HG03060 (cell line): ENCODE results near the gene CSK.
"Not testable (repeated sequence)": the region's sequence is repeated elsewhere in the genome, so short reads cannot be mapped to it uniquely, and the experiment has no call there.

Source experiments
- ATAC-seq: cut with Tn5 transposase; IDR thresholded peaks from one replicate; pipeline ENCODE4 v1.9.1; 2021; ENCODE audit warnings: low read depth, moderate number of reproducible peaks; ENCODE audit not compliant: unreplicated experiment

The CSK gene

GRCh38 chr15:74781431-74782258 is at the start of gene CSK:
Gene CSK (plus strand): TSS chr15:74782080. CDS start chr15:74798298, 16,218 bp downstream.
- ATAC-seq: no peak

DNA sequence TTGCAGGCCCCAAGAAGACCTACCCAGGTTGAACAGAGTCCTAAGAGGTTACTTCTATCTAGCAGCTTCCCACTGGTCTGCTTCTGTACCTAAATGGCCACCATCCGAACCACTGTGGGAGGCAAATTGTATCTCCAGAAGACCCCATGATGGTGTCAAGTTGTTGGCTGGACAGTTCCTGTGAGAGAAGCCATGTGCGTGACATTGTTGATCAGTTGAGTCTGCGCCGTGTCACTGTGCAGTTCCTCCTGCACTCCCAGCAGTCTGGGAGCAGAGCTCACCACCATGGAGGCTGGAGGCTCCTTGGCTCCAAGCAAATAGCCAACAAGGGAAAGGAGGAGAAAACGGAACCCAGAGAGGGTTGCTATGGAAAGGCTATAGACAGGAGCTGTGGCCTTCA is 49.0 kb upstream of the CSK start:
- ATAC-seq: no peak

GRCh38 chr15:74733269-74733668 is 48.6 kb upstream of the CSK start:
- no peak for ATAC-seq

GRCh38 chr15:74735305-74735704 is 46.6 kb upstream of the CSK start:
- ATAC-seq: no peak

DNA sequence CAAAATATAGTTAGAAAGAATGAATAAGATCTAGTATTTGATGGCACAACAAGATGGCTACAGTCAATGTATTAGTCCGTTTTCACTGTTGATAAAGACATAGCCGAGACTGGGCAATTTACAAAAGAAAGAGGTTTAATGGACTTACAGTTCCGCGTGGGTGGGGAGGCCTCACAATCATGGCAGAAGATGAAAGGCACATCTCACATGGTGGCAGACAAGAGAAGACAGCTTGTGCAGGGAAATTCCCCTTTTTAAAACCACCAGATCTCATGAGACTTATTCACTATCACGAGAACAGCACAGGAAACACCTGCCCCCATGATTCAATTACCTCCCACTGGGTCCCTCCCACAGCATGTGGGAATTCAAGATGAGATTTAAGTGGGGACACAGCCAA is 43.6 kb upstream of the CSK start:
- ATAC-seq: not testable (repeated sequence)

GRCh38 chr15:74742422-74742821 is 39.5 kb upstream of the CSK start:
- ATAC-seq: no peak

GRCh38 chr15:74746389-74746788 is 35.5 kb upstream of the CSK start:
- no peak for ATAC-seq

GRCh38 chr15:74748322-74748946 is 33.4 kb upstream of the CSK start, which contains the start of gene CYP1A2:
Gene CYP1A2 (plus strand): TSS chr15:74748845. CDS start chr15:74749739, 894 bp downstream.
- ATAC-seq: no peak

GRCh38 chr15:74749832-74750231 is 32.0 kb upstream of the CSK start:
- ATAC-seq: no peak

GRCh38 chr15:74750751-74751150 is 31.1 kb upstream of the CSK start:
- ATAC-seq: no peak

GRCh38 chr15:74752011-74752410 is 29.9 kb upstream of the CSK start:
- no peak for ATAC-seq

DNA sequence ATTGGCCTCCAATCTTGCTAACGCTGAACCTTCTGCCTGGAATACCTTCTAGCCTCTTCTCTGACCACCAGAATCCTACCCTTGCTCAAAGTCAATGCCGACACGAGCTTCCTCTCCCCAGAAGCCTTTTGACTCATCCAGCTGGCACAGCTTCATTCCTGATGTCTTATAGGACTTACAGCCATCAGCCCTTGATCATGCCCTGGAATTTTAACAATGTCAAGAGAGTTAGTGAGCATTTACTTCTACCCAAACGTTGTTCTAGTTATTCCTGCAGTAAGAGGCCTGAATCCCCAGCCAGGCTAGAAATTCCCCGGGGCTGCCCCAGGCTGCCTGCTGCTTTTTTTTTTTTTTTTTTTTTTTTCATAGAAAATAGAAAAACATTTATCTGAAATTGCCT is 29.3 kb upstream of the CSK start:
- ATAC-seq: no peak

DNA sequence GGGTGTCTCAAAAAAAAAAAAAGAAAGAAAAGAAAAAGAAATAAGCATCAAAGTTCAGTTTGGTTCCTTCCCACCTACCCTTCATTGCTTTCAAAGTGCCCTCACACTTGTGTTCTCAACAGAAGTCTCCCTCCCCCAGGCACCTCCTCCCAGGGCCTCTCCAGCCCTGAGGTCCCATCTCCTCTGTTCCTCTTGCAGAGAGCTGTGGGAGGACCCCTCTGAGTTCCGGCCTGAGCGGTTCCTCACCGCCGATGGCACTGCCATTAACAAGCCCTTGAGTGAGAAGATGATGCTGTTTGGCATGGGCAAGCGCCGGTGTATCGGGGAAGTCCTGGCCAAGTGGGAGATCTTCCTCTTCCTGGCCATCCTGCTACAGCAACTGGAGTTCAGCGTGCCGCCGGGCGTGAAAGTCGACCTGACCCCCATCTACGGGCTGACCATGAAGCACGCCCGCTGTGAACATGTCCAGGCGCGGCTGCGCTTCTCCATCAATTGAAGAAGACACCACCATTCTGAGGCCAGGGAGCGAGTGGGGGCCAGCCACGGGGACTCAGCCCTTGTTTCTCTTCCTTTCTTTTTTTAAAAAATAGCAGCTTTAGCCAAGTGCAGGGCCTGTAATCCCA is 27.2 kb upstream of the CSK start:
- no peak for ATAC-seq

DNA sequence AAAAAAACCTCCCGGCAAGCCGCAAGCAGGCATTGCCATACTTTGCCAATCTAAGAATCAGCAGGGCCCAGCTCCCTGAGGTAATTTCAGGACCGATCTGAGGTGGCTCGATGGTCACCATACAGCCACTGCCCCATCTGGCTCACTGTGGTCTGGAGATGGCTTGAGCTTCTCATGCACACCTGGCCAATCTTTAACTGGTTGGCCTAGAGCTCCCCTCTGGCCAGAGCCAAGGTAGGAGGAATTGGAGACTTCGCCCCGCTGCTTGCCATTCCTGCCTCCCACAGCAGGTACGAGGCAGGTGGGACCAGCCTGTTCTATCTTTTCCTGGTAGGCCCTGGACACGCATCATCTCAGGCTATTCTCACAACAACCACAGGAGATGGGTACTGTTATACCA is 23.1 kb upstream of the CSK start:
- no peak for ATAC-seq

- ATAC-seq: no peak
Measured at GRCh38 chr15:74762791-74763150, 19.1 kb upstream of the CSK start.

GRCh38 chr15:74763416-74763815 is 18.5 kb upstream of the CSK start:
- no peak for ATAC-seq

DNA sequence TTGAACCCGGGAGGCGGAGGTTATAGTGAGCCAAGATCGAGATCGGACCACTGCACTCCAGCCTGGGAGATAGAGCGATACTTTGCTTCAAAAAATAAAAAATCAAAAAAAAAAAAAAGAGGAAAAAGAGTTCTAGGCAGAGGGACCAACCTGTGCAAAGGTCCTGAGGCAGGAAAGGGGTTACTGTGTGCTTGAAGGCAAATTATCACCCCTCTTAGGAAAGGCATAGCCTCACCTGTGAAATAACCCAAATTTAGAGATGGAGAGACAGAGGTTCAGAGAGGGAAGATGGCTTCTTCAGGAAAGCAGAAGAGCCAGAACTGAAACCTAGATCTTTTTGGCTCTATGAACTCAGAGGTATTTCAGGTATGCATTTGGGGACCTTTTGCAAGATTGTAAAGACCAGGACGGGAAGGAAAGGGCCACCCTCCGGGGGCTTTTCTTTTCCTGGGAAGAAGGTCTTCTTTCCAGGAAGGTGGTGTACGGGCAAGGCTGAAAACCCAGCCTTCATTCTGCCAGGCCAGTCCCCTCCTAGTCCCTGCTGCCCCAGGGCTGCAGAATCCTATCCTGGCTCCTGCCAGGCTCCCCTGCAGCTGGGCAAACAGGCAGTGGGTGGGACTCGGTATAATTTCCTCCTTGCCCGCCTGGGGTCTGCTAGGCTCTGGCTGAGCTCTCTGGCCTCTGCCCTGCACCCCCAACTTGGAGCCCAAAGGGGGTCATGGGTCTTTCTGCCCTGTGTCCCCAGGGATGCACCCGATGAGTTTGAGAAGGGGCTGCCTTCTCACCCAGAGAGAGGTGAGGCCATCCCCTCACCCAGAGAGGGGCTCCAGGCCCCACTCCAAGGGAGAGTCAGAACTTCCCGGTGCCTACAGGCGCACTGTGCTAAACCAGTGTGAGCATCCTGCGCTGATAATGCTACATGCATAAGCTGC is 14.4 kb upstream of the CSK start:
- no peak for ATAC-seq

GRCh38 chr15:74768099-74768770 is 13.6 kb upstream of the CSK start:
- no peak for ATAC-seq

DNA sequence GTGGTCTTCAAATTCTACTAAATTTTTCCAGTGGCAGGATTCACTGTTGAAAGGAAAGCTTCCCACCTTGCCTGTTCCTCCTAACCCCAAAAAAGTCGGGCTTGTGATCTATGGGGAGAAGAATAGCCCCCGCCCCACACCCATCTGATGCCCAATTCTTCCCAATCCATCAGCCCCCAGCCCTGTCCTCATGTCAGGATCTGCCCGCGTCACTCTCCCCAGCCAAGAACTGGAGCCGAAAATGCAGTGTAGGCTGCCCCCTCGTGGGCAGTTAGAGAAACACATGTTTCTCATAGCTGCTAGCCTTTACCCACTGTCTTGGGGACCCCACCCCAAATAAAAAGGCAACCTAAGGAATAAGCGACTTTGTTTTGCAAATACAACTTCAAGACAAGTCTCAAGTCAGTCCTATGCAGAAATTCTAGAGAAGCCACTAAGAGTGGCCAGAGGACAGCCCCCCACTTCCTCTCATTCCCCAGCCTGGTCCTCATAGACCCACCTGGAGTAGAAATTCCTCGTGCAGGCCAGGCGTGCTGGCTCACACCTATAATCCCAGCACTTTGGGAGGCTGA is 13.0 kb upstream of the CSK start:
- no peak for ATAC-seq
